Hematopoietic multipotent progenitor cell treated with erythropoietin and hydrocortisone succinate and interleukin-3 and kit ligand, for 8 days (in vitro differentiated cells): ENCODE results near the gene FAM168A.
"Not testable (repeated sequence)": the region's sequence is repeated elsewhere in the genome, so short reads cannot be mapped to it uniquely, and the experiment has no call there.

Experiments
- DNase-seq: peaks from one replicate; pipeline ENCODE4 v3.0.0-alpha.2; 2015

FAM168A gene

GRCh38 chr11:73591743-73592142, 6.2 kb downstream of the FAM168A start:
- DNase-seq, result no peak

GRCh38 chr11:73590991-73591390, 6.9 kb downstream of the FAM168A start:
- no peak for DNase-seq

DNA sequence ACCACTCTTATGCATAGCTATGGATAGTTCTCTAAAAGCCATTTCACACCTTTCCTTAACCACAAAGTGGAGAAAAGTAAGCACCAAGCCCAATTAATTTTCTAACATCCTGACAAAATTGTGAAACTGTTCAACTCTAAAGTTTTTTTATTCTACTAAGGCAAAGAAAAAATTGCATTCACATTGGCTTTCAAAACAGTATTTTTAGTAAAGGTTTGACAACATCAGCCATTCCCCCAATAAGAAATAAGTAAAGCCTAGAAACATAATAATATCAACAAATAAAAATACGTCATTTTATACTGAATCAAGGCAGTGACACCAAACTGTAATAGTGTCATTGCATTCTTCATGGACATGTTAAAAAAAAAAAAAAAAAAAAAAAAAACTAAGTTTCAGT, 11.1 kb downstream of the FAM168A start:
- no peak for DNase-seq

DNA sequence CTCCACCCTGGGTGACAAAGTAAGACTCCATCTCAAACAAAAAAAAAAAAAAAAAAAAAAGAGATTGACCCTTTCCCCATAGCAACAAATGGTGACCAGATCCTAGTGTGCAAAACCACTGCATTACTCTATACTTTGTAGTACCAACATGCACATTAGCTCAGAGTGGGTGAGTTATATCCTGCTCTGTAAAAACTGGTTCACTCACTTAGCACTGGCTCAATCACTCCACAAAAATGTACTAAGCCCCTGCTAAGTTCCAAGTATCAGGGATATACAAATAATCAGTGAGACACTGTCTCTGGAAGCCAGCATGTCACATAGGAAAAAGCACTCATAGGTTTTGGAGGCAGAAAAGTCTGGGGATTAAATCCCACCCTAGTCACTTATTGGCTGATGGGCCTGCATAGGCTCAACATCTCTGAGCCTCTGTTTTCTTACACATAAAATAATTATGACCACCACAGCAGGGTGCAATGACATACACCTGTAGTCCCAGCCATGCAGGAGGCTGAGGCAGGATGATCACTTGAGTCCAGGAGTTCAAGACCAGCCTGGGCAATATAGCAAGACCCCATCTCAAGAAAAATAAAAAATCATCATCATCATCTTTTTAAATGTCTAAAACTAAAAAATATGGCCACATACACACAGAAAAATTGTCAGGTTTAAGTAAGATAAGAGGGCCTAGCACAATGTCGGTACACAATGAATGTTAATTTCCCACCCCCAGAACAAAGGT, 11.9 kb downstream of the FAM168A start:
- DNase-seq, result no peak

- no peak for DNase-seq
Observed at GRCh38 chr11:73584831-73585230, 13.1 kb downstream of the FAM168A start.

DNA sequence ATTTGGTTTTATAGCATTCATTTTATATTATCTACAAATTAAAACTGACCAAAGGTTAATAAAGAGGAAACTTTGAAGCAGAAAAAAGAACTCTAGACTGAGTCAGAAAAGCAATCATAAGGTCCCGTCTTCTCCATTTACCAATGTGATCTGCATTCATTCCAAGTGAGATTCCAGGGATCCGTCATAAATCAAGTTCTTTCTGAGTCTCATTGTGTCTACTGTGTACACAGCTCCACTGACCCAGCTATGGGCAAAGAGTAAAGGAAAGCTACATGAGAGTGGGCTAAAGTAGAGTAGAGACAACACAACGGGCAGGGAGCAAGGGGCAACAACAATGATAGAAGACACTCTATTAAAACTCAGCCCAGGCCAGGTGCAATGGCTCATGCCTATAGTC, 15.3 kb downstream of the FAM168A start:
- DNase-seq, result no peak

DNA sequence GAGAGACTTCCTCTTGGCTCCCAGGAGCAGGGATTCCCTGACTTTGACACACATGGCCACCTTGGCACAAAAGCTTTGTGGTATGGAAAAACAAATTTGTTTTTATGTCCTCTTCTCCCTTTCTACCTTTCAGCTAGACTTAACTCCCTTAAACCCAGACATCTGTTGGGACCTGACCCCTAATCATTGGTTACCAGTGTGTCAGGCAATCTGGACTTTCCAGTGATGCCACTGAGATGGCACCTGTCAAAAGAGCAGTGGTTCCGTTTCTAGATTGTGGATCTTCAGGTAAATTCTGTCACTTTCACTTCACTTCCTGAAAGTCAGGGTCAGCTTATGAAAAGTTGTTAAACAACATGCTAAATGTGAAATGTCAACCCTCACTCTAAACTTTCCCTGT, 17.2 kb downstream of the FAM168A start:
- not testable (repeated sequence) for DNase-seq

DNA sequence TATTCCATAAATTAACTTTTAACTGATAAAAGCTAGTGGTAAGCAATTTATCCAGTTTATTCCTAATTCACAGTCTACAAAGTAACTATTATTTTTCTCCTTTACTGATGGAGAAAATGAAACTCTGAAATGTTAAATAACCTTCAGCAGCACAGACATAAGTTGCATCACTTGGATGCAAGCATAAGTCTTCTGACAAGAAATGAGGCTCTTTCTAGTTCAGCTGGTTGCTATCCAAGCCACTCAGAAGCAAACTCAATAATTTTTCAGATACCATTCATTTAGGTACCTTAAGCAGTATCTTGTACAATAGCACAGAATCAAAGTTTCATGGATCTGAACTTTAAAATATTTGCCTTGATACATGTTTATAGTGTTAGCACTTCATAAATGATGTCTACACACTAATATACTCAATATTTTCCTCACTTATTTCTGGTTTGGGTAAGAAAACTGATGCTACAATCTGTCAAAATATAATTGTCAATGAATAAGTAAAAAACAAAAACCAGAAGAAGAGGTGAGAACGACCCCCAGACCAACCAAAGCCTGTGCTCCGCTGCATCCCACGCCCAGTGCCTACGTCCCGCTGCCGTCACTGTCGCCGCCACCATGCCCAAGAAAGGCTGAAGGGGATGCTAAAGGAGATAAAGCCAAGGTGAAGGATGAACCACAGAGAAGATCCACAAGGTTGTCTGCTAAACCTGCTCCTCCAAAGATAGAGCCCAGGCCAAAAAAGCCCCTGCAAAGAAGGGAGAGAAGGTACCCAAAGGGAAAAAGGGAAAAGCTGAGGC, 18.1 kb downstream of the FAM168A start:
- DNase-seq, result no peak

- DNase-seq, result no peak
Observed at GRCh38 chr11:73578592-73579185, 19.2 kb downstream of the FAM168A start.

- no peak for DNase-seq
Observed at GRCh38 chr11:73577496-73577917, 20.4 kb downstream of the FAM168A start.

- no peak for DNase-seq
Observed at GRCh38 chr11:73576185-73576614, 21.7 kb downstream of the FAM168A start.

DNA sequence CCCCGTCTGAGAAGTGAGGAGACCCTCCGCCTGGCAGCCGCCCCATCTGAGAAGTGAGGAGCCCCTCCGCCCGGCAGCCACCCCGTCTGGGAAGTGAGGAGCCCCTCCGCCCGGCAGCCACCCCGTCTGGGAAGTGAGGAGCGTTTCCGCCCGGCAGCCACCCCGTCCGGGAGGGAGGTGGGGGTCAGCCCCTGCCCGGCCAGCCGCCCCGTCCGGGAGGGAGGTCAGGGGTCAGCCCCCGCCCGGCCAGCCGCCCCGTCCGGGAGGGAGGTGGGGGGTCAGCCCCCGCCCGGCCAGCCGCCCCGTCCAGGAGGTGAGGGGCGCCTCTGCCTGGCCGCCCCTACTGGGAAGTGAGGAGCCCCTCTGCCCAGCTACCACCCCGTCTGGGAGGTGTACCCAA, 25.9 kb downstream of the FAM168A start:
- DNase-seq, result not testable (repeated sequence)

- no peak for DNase-seq
Observed at GRCh38 chr11:73570415-73571114, 27.3 kb downstream of the FAM168A start.

DNA sequence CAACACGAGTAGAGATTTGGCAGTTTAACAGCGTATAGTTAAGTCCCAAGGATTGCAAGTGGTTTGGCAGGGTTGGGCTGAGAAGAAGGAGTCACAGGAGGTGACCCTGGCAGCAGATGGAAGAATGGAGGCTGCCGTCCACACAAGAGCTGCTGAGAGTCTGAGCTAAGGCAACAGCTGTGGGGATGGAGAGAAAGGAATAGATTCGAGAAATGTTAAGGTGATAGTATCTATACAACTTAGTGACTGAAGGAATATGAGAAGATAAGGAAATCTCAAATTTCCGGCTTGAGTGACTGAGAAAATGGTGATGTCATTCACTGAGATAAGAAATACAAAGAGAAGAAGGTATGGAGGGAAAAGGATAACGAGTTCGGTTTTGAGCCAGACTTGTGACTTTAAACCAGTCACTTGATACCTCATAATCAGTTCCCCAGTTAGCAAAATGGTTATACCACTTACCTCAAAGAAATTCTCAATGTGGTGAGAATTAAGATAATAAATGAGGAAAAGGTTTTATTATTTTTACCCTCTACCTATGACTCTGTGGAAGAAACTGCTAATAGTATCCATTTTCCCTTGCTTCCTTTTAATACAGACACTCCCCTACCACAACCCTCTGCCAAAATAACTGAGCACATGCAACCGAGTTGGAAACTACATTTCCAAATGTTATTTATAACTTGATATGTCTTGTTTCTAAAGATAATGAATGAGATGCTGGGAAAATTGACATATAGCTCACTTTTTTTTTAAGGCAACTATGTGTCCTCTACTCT, 30.7 kb downstream of the FAM168A start:
- DNase-seq, result no peak

DNA sequence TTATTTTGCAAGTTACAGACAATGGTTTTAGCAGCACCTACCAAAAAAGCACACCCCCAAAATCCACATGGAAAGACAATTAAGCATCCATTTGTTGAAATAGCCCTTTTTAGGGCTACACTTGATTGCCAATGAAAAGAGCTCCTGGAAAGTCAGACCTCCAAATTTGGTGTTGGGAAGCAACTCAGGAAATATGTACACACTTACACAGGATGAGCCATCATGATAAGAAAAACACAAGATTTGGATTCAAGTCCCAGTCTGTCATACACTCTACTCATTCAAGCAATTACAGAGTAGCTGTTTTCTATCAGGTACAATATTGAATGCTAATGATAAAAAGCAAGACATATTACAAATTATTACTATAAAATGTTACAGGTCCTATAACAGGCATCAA, 31.5 kb downstream of the FAM168A start:
- no peak for DNase-seq

DNA sequence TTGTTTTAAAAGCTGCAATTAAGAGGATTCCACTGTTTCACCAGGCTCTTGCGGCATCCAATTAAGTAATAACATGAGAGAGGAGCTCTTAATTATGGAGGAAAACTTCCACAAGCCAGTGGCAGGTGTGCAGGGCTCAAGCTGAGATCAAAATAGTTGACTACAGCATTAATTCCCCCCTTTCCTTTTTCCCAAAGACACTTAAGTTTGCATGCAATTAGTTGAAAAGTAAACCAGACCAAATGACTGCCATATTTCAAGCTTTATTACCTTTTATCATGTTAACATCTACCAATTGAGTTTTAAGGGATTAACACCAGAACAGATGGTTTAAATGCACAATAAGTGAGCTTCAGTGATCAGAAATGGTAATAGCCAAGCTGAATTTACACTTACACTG, 32.1 kb downstream of the FAM168A start:
- DNase-seq, result no peak

- no peak for DNase-seq
Observed at GRCh38 chr11:73564903-73565302, 33.0 kb downstream of the FAM168A start.

- DNase-seq, result no peak
Observed at GRCh38 chr11:73563539-73564200, 34.2 kb downstream of the FAM168A start.

- no peak for DNase-seq
Observed at GRCh38 chr11:73559743-73560142, 38.2 kb downstream of the FAM168A start.

DNA sequence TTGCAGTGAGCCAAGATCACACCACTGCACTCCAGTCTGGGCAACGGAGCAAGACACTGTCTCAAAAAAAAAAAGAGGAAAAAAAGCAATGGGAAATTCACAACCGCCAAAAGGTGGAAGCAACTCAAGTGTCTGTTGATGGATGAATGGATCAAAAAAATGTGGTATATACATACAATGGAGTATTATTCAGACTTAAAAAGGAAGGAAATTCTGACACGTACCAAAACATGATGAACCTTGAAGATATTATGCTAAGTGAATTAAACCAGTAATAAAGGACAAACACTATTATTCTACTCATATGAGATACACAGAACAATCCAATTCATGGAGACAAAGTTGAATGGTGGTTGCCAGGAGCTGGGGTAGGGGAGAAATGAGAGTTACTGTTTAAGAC, 40.9 kb downstream of the FAM168A start:
- no peak for DNase-seq

DNA sequence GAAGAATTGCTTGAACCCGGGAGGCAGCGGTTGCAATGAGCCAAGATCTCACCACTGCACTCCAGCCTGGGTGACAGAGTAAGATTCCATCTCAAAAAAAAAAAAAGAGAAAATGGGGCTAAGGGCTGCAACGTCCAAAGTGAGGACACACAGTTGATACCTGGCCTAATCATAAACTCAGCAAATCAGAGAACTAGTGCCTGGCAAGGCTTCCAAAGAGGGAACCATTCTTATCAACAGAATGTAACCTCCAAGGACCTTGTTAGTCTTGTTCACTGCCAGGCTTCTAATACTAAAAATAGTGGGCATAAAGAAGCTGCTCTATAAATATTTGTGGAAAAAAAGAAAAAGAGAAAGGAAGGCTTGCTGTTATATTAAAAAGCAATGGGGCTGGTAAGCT, 42.3 kb downstream of the FAM168A start:
- DNase-seq, result no peak
